Dedifferentiated amniotic fluid mesenchymal stem cell (primary cell): ENCODE data around the gene P2RY4.
"Not testable (repeated sequence)": the region's sequence is repeated elsewhere in the genome, so short reads cannot be mapped to it uniquely, and the experiment has no call there.

Experiments
- DNase-seq: peaks from one replicate; pipeline ENCODE4 v3.0.0-alpha.2; 2016; ENCODE audit errors: extremely low spot score

The P2RY4 gene

GRCh38 chrX:70243601-70244000 is 16.4 kb downstream of the P2RY4 start:
- DNase-seq = not testable (repeated sequence)

GRCh38 chrX:70241501-70241900 is 18.5 kb downstream of the P2RY4 start:
- no peak for DNase-seq

GRCh38 chrX:70240751-70241150 is 19.3 kb downstream of the P2RY4 start:
- no peak for DNase-seq

GRCh38 chrX:70234355-70234754 is 25.6 kb downstream of the P2RY4 start, which contains the start of gene AWAT1:
TSS of gene AWAT1 (plus strand) at chrX:70234655. CDS start at chrX:70234696, 41 bp downstream.
- no peak for DNase-seq

GRCh38 chrX:70231666-70232065 is 28.3 kb downstream of the P2RY4 start:
- DNase-seq = no peak

- DNase-seq = no peak
Observed at GRCh38 chrX:70226687-70227086, 33.3 kb downstream of the P2RY4 start.

GRCh38 chrX:70226048-70226447 is 34.0 kb downstream of the P2RY4 start:
- DNase-seq = no peak

- DNase-seq = no peak
Observed at GRCh38 chrX:70219938-70220764, 39.9 kb downstream of the P2RY4 start.

- not testable (repeated sequence) for DNase-seq
Observed at GRCh38 chrX:70209570-70209969, 50.4 kb downstream of the P2RY4 start.

GRCh38 chrX:70208479-70208878 is 51.5 kb downstream of the P2RY4 start:
- no peak for DNase-seq
